IMR-90 (cell line): ENCODE measurements around the gene SEC11A.

Source experiments
- BHLHE40 ChIP-seq: fragments of 150-350 bp; IDR thresholded peaks from 2 replicates; pipeline ENCODE4 v1.6.1; 2016; ENCODE audit warnings: mild to moderate bottlenecking, low read depth, low read length
- CEBPB ChIP-seq: IDR thresholded peaks from 2 replicates; pipeline ENCODE4 v1.6.1; 2012; ENCODE audit warnings: low read depth, low read length, improper control_type of control experiment
- CHD1 ChIP-seq: IDR thresholded peaks from 2 replicates; pipeline ENCODE4 v1.6.1; 2012; ENCODE audit warnings: low read depth, low read length, improper control_type of control experiment
- CTCF ChIP-seq: conservative IDR thresholded peaks from 2 replicates; pipeline ENCODE4 v1.5.1; 2012; ENCODE audit warnings: mild to moderate bottlenecking, low read depth, low read length, improper control_type of control experiment
- MAZ ChIP-seq: IDR thresholded peaks from 2 replicates; pipeline ENCODE4 v1.6.1; 2012; ENCODE audit warnings: low read depth, mild to moderate bottlenecking, low read length, improper control_type of control experiment, moderate library complexity, borderline replicate concordance
- NFE2L2 ChIP-seq: fragments of 150-350 bp; IDR thresholded peaks from 2 replicates; pipeline ENCODE4 v1.6.1; 2016; ENCODE audit warnings: low read depth, mild to moderate bottlenecking, low read length
- POLR2A ChIP-seq: IDR thresholded peaks from 2 replicates; pipeline ENCODE4 v1.6.1; 2012; ENCODE audit warnings: mild to moderate bottlenecking, low read depth, low read length
- RAD21 ChIP-seq: IDR thresholded peaks from 2 replicates; pipeline ENCODE4 v1.6.1; 2012; ENCODE audit warnings: low read length, improper control_type of control experiment
- RFX5 ChIP-seq: IDR thresholded peaks from 2 replicates; pipeline ENCODE4 v1.8.0; 2012; ENCODE audit warnings: low read depth, mild to moderate bottlenecking, low read length, moderate library complexity
- USF2 ChIP-seq: fragments of 150-350 bp; IDR thresholded peaks from 2 replicates; pipeline ENCODE4 v1.6.1; 2017; ENCODE audit warnings: mild to moderate bottlenecking, antibody characterized with exemption, low read length, low read depth

- no peak for TF ChIP-seq CTCF
- TF ChIP-seq POLR2A, result no peak
- no peak for TF ChIP-seq CHD1
- no peak for TF ChIP-seq RFX5
- TF ChIP-seq CEBPB, result no peak
- TF ChIP-seq USF2, result no peak
- no peak for TF ChIP-seq RAD21
- TF ChIP-seq BHLHE40, result no peak
- TF ChIP-seq NFE2L2, result no peak
- TF ChIP-seq MAZ, result no peak
Observed at GRCh38 chr15:84703808-84704207, 12.1 kb downstream of the SEC11A start.
